SK-N-MC (cell line): ENCODE data around the gene OR8A1.

Experiments
- DNase-seq: peaks from one replicate; pipeline ENCODE4 v3.0.0-alpha.2; 2011; ENCODE audit warnings: low read depth, low spot score
- H3K27ac ChIP-seq: fragments of 200-600 bp; sonication (generic); 2 replicates; pipeline ENCODE4 v1.5.1; 2016; ENCODE audit warnings: mixed run types
- H3K36me3 ChIP-seq: fragments of 200-600 bp; sonication (generic); 2 replicates; pipeline ENCODE4 v1.6.1; 2017; ENCODE audit warnings: antibody characterized with exemption, low read length, mixed read lengths; ENCODE audit not compliant: insufficient read depth
- H3K4me3 ChIP-seq: fragments of 200-600 bp; sonication (generic); 2 replicates; pipeline ENCODE4 v1.5.1; 2016
- H3K9ac ChIP-seq: fragments of 200-600 bp; sonication (generic); 2 replicates; pipeline ENCODE4 v1.8.0; 2017; ENCODE audit warnings: mixed run types, mixed read lengths; ENCODE audit not compliant: insufficient read length
- H3K9me3 ChIP-seq: fragments of 200-600 bp; sonication (generic); 2 replicates; pipeline ENCODE4 v1.6.1; 2017; ENCODE audit warnings: low read depth, mild to moderate bottlenecking, antibody characterized with exemption, low read length, moderate library complexity, mixed read lengths
- EZH2 ChIP-seq: fragments of 200-600 bp; sonication (generic); IDR thresholded peaks from one replicate; pipeline ENCODE4 v1.6.1; 2017; ENCODE audit warnings: antibody characterized with exemption
- FOXP2 ChIP-seq: optimal IDR thresholded peaks from 2 replicates; pipeline ENCODE3; 2011; ENCODE audit warnings: mild to moderate bottlenecking, moderate library complexity; ENCODE audit not compliant: insufficient read depth; ENCODE audit errors: extremely low read length, control extremely low read depth
- POLR2AphosphoS5 ChIP-seq: IDR thresholded peaks from 2 replicates; pipeline ENCODE4 v1.6.1; 2012; ENCODE audit warnings: mild to moderate bottlenecking, low read depth, low read length, borderline replicate concordance

The OR8A1 gene

DNA sequence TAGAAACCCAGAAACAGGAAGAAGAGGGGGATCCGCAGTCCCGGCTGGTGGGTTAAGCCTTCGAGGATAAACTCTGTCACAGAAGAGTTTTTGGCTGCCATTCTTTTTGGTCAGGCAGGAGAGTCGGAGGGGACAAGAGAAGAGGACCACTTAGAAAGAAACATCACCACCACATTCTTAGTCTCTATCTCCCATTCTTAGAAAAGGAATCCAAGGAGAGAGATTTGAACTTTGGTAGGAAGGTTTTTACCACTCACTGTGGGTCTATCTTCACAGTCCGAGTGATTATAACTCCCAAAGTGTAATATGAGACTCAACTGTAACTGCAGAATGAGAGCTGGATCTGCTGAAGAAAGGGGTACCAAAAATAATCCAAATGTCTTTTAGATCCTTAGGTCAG lies 26.2 kb upstream of the OR8A1 start, which contains the start of gene OR8B12:
Gene OR8B12, minus strand, starts transcription at position 101 of the 400 bp plus-strand sequence. Its CDS starts 0 bp downstream, at position 101.
- TF ChIP-seq FOXP2 (no peak), POLR2AphosphoS5 (no peak), EZH2 (no peak)
- Histone ChIP-seq H3K27ac (no peak within 1 kb of the TSS), H3K9me3 (no peaks in the 10 kb centered on the region), H3K9ac (no peak within 1 kb of the TSS), H3K36me3 (no peaks in the 10 kb centered on the region), H3K4me3 (no peak within 1 kb of the TSS)
- no peak for DNase-seq

DNA sequence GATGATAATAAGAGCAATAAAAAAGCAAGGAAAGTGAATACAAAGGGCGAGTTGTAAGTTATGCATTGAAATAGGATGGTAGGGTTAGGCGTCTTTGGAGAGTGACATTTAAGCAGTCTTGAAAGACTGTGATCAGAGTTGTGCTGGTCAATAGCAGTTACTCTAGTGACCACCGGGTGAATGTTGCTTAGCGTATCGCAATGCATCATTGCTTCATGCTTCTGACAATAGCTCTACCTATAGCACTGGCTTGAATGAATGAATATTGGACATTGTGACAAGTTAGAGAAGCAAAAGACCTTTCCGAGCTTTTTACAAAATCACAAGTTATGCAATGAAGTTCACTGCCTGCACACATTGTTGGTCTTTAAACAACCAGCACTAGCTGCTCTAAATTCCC lies 18.6 kb upstream of the OR8A1 start:
- no peak for TF ChIP-seq EZH2
- TF ChIP-seq POLR2AphosphoS5, result no peak
- no peak for TF ChIP-seq FOXP2
- Histone ChIP-seq H3K27ac (no peak overlapping the region), H3K9ac (no peak overlapping the region), H3K9me3 (no peaks in the 10 kb centered on the region), H3K4me3 (no peak overlapping the region), H3K36me3 (no peaks in the 10 kb centered on the region)
- no peak for DNase-seq

DNA sequence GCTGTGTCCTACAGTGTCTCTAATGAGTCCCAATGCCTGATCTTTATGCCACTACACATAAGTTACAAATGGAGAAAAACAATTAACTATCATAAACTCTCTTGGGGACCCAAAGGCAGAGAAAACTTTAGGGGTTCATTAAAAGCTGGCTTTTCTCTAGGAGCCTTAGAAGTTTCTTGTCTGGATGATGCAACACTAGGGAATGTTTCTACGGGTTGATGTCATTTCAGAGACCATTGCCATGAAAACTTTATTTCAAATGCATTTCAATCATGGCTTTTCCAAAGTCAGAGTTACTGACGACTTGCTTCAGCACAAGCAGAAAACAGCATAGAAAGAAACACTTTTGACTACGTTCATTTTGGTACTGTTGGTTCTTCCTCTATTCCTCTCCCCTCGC lies 17.8 kb upstream of the OR8A1 start:
- Histone ChIP-seq H3K9ac (no peak overlapping the region), H3K36me3 (no peaks in the 10 kb centered on the region), H3K4me3 (no peak overlapping the region), H3K9me3 (no peaks in the 10 kb centered on the region), H3K27ac (no peak overlapping the region)
- no peak for DNase-seq
- TF ChIP-seq POLR2AphosphoS5 (no peak), FOXP2 (no peak), EZH2 (no peak)

DNA sequence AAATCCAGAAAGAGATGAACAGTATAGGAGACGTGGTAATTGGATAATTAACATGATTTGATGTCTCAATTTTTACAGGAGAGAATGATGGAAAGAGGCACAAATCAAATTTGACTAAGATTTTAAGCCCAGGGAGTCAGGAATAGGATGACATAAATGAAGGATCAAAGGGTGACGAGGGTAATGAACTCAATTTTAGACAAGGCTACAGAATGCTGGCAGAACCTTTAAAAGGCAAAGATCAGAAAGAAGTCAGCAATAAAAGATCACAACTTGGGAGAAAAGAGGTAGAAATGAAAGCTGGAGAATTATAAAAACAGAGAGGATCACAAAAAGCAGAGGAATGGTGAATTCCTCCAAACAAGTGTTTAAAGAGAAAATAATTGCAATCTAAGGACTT lies 13.0 kb upstream of the OR8A1 start:
- TF ChIP-seq POLR2AphosphoS5 (no peak), EZH2 (no peak), FOXP2 (no peak)
- no peak for DNase-seq
- Histone ChIP-seq H3K27ac (no peak overlapping the region), H3K9me3 (no peaks in the 10 kb centered on the region), H3K9ac (no peak overlapping the region), H3K4me3 (no peak overlapping the region), H3K36me3 (no peaks in the 10 kb centered on the region)

DNA sequence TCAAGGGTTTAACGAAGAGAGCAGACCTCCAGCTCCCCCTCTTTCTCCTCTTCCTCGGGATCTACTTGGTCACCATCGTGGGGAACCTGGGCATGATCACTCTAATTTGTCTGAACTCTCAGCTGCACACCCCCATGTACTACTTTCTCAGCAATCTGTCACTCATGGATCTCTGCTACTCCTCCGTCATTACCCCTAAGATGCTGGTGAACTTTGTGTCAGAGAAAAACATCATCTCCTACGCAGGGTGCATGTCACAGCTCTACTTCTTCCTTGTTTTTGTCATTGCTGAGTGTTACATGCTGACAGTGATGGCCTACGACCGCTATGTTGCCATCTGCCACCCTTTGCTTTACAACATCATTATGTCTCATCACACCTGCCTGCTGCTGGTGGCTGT lies 363 bp downstream of the OR8A1 start:
- TF ChIP-seq EZH2 (no peak), FOXP2 (no peak), POLR2AphosphoS5 (no peak)
- Histone ChIP-seq H3K27ac (no peak overlapping the region), H3K9ac (no peak overlapping the region), H3K36me3 (no peaks in the 10 kb centered on the region), H3K4me3 (no peak overlapping the region), H3K9me3 (no peaks in the 10 kb centered on the region)
- DNase-seq, result no peak

DNA sequence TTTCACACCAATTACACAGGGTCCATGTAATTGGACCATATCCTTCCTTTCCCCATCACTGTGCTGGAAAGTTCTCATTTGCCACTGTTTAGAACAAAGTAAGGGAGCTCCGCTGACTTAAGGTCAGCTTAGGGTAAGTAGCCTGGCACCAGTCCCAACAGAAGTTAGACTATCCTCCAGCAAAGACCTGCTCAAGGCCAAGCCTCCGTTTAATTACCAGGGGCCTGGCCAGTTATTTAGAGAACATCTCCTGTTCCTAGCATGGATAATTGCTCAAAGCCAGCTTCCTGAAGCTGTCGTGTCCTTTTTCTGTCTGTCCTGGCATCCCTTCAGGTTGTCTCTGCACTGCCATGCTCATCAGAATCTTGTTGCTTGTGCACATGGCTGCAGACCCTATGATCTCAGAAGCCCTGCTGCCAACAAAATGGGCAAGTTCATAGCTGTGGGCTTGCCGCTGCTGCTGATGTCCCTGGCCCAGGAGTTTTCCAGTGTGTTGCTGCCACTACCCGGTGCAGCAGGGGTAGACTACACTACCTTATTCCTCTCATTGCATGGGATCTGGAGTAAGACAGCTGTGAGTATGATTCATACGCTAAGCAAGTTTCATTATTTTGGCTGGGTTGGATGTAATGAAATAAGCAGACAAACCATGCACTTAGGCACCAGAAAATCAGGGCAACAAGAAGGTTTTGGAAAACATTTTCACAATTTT lies 8.1 kb downstream of the OR8A1 start:
- H3K36me3 ChIP-seq, result no peaks in the 10 kb centered on the region
- DNase-seq, result no peak
- H3K4me3 ChIP-seq, result no peak overlapping the region
- H3K9ac ChIP-seq, result no peak overlapping the region
- H3K27ac ChIP-seq, result no peak overlapping the region
- H3K9me3 ChIP-seq, result no peaks in the 10 kb centered on the region
- TF ChIP-seq EZH2, result no peak
- TF ChIP-seq FOXP2, result no peak
- no peak for TF ChIP-seq POLR2AphosphoS5

DNA sequence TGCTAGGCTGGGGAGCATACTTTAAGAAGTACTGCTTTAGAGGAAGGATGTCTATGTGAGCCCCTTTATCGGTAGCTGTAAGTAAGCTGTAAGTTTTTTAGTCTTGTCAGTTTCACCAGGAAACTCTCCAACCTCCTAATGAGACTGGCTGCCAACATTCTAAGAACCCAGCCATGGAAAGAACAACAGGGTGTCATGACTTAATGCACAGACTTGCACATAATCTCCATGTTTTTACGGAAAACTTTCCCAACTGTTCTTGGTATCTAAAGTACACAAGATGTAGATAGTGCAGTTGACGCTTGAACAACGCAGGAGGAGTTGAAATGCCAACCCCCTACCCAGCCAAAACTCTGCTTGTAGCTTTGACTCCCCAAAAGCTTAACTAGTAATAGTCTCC lies 9.0 kb downstream of the OR8A1 start:
- H3K4me3 ChIP-seq, result no peak overlapping the region

DNA sequence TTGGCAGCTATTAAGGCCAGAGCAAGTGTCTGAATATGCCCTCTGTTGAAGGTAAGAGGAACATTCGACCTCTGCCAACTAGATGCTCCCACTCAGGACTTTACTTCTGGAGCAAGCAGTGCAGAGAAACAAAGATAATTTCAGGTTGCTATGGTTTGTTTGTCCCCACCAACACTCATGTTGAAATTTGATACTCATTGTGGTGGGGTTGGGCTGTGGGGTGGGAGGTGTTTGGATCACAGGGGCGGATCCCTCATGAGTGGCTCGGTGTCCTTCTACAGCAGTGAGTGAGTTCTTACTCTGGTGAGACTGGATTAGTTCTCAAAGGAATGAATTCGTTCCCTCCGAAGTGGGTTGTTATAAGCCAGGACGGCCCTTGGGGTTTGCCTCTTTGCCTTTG lies 12.0 kb downstream of the OR8A1 start:
- Histone ChIP-seq H3K9me3 (no peaks in the 10 kb centered on the region), H3K9ac (no peak overlapping the region), H3K36me3 (no peaks in the 10 kb centered on the region), H3K4me3 (no peak overlapping the region), H3K27ac (no peak overlapping the region)
- TF ChIP-seq FOXP2, result no peak
- no peak for TF ChIP-seq POLR2AphosphoS5
- TF ChIP-seq EZH2, result no peak
- no peak for DNase-seq

More for the DNA sequence above, 9.0 kb downstream of the OR8A1 start:
- Histone ChIP-seq H3K36me3 (no peaks in the 10 kb centered on the region), H3K27ac (no peak overlapping the region), H3K9ac (no peak overlapping the region), H3K9me3 (no peaks in the 10 kb centered on the region)
- no peak for DNase-seq
- TF ChIP-seq POLR2AphosphoS5, result no peak
- no peak for TF ChIP-seq FOXP2
- TF ChIP-seq EZH2, result no peak

DNA sequence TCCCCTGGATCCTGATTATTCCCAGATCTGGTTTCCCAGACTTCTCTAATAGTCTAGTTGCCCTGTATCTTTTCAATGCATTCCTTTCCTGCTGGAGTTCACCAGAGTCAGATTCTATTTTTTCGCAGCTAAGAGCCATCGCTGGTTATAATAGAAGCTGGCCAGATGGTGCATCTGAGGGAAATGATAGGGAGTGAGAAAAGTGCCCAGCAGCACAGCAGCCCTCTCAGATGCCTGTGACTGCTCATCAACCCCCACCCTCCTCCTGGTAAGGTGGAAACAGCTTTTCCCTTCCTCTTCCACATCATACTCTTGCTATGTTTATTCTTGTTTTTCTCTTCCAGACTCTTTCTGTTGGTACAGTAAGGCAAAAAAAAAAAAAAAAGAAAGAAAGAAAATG lies 12.8 kb downstream of the OR8A1 start:
- TF ChIP-seq FOXP2, result no peak
- no peak for TF ChIP-seq EZH2
- TF ChIP-seq POLR2AphosphoS5, result no peak
- Histone ChIP-seq H3K36me3 (no peaks in the 10 kb centered on the region), H3K9ac (no peak overlapping the region), H3K9me3 (no peaks in the 10 kb centered on the region), H3K27ac (no peak overlapping the region), H3K4me3 (no peak overlapping the region)
- no peak for DNase-seq
